T-cell (primary cell): ENCODE results near the gene HHIPL2. TPM values are rescaled to one million over a fixed set of nuclear protein-coding genes. Genes with fewer than 3 reads are reported as not detected.

Experiments
- ATAC-seq, 4 experiments: fragments of 200-7000 bp in 3 of 4; fragments of 150-1000 bp in 1 of 4; cut with Tn5 transposase; replicated peaks in 1 of 4; 1 replicate in 3 of 4; 2 replicates in 1 of 4; pipeline ENCODE4 v1.10.0; 2021; ENCODE audit warnings: moderate library complexity in 3 of 4, mild to moderate bottlenecking in 2 of 4, moderate number of reproducible peaks in 1 of 4
- CTCF ChIA-PET, 2 donors: fragments of 300-600 bp; sonication (Branson Sonifier 250); formaldehyde crosslinking; loops; one replicate each; lab custom pipeline; 2022; ENCODE audit warnings: antibody characterized with exemption in 2 of 2; lab: Charles Lee
- POLR2A ChIA-PET, 2 donors: fragments of 300-600 bp; sonication (Branson Sonifier 250); formaldehyde crosslinking; loops; one replicate each; lab custom pipeline; 2022; ENCODE audit warnings: antibody characterized with exemption in 2 of 2; lab: Charles Lee
- DNase-seq, 35 experiments: peaks; one replicate each; pipeline versions ENCODE4 v3.0.0 to v3.0.0-alpha.2; 2013 to 2023
- H3K27ac ChIP-seq: one replicate; pipeline ENCODE4 v1.5.1; 2013; ENCODE audit warnings: low read length
- H3K27me3 ChIP-seq, 2 experiments: replicated peaks in 1 of 2; 1 replicate in 1 of 2; 2 replicates in 1 of 2; pipeline versions ENCODE4 v1.6.1 to v1.7.0; 2013; ENCODE audit warnings: low read length in 1 of 2, mixed read lengths in 1 of 2; ENCODE audit not compliant: control insufficient read depth in 2 of 2, insufficient read depth in 2 of 2; ENCODE audit errors: extremely low read depth in 1 of 2
- H3K36me3 ChIP-seq, 2 donors: 1 replicate in 1 of 2; 2 replicates in 1 of 2; pipeline versions ENCODE4 v1.6.1 to v1.7.0; 2013; ENCODE audit warnings: low read length in 1 of 2; ENCODE audit not compliant: control insufficient read depth in 2 of 2, insufficient read depth in 1 of 2; ENCODE audit errors: extremely low read depth in 1 of 2
- H3K4me1 ChIP-seq, 2 experiments: 1 replicate in 1 of 2; 2 replicates in 1 of 2; pipeline versions ENCODE4 v1.6.1 to v1.7.0; 2013; ENCODE audit warnings: low read length in 2 of 2, mixed read lengths in 1 of 2; ENCODE audit not compliant: insufficient read depth in 2 of 2, control insufficient read depth in 1 of 2; ENCODE audit errors: extremely low read depth in 1 of 2
- H3K4me3 ChIP-seq, 2 donors: 1 replicate in 1 of 2; 2 replicates in 1 of 2; pipeline versions ENCODE4 v1.5.1 to v1.7.0; 2013; ENCODE audit warnings: mild to moderate bottlenecking in 2 of 2, low read length in 1 of 2, moderate library complexity in 1 of 2; ENCODE audit not compliant: control insufficient read depth in 1 of 2; ENCODE audit errors: extremely low read depth in 1 of 2
- H3K9me3 ChIP-seq: 2 replicates; pipeline ENCODE4 v1.7.0; 2013
- H3K27ac Mint-ChIP-seq, 2 donors: one replicate each; pipeline ENCODE4 v1.8.0; 2020 to 2021; ENCODE audit warnings: mild to moderate bottlenecking in 2 of 2, mixed read lengths in 2 of 2
- H3K27me3 Mint-ChIP-seq, 2 donors: one replicate each; pipeline ENCODE4 v1.8.0; 2021 to 2022; ENCODE audit warnings: mixed read lengths in 2 of 2
- H3K36me3 Mint-ChIP-seq: one replicate; pipeline ENCODE4 v1.8.0; 2021; ENCODE audit warnings: mixed read lengths
- H3K4me1 Mint-ChIP-seq, 3 donors: one replicate each; pipeline ENCODE4 v1.8.0; 2020 to 2022; ENCODE audit warnings: mixed read lengths in 3 of 3, mild to moderate bottlenecking in 1 of 3
- H3K4me3 Mint-ChIP-seq, 3 donors: one replicate each; pipeline ENCODE4 v1.8.0; 2020 to 2022; ENCODE audit warnings: mild to moderate bottlenecking in 3 of 3, mixed read lengths in 3 of 3, moderate library complexity in 3 of 3
- H3K9me3 Mint-ChIP-seq, 3 donors: one replicate each; pipeline ENCODE4 v1.8.0; 2020 to 2022; ENCODE audit warnings: mixed read lengths in 3 of 3
- WGBS: methylation state at CpG from one replicate; pipeline ENCODE4 v1.1.5; 2013; ENCODE audit warnings: missing lambda C conversion rate; ENCODE audit not compliant: insufficient coverage; 5-methylcytosine and 5-hydroxymethylcytosine counted together
- total RNA-seq, 35 experiments: library from RNA in 6 of 35; stranded (reverse) in 6 of 35; fragments of 120-200 nt in 1 of 35; gene quantifications; one replicate each; pipeline versions ENCODE4 v1.2.1 to v1.2.4 and lab custom pipeline; 2013 to 2026

HHIPL2 gene
- total RNA-seq (1 to 10 TPM in 2 of 5 donors, under 1 TPM in 1, not detected in 2; 0.53 to 1.4 (median 1.0) TPM), total RNA-seq (lab: John Stamatoyannopoulos, UW) (0.17 to 1.5 (median 0.61) reads per million in 29 experiments)
- 0.33 TPM for total RNA-seq (2013)

DNA sequence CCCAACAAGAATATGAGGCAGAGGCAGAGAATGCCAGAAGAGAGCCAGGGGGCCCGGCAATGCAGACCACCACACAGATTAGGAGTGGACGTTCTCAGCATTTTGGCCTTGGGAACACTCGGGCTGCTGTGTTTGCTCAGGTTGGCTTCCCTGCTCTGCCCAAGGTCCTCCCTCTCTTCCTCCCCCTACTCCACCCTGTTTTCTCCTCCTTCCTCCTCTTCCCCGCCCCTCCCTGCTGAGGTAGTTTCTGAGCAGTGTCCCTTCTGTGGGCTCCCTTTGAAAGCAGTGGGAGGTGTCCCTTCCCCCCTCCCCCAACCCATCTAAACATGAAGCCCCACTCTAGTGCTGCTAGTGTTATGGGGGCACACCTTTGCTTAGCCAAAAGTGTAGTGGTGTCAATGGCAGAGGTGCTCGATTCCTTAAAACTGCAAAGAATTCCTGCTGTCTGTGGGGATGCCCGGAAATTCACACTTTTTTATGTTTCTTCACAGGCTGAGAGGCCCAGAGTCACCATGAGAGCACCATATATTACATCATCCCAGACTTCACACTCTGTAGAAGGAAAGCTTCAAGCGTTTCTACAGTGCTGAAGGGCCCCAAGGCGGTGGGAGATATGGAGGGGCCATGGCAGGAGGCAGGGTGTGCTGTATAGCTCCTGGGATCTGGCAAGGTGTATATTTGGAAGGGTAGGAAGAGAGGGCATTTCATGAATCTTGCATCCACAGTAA, at the start of gene HHIPL2:
TSS of gene HHIPL2 (minus strand) at position 161 of the 728 bp plus-strand sequence. CDS start at position 101, 60 bp downstream.
- no peaks in the 10 kb centered on the region for H3K9me3 ChIP-seq
- Mint-ChIP-seq H3K27ac (no peak within 1 kb of the TSS), H3K27me3 (peaks cover 20 to 27% of the 10 kb centered on the region in 2 donors), H3K9me3 (no peaks in the 10 kb centered on the region), H3K4me1 (no peaks in the 10 kb centered on the region), H3K36me3 (no peaks in the 10 kb centered on the region), H3K4me3 (no peak within 1 kb of the TSS)
- ATAC-seq (no peak), DNase-seq (no peak)
- H3K4me1 ChIP-seq: no peaks in the 10 kb centered on the region
- WGBS: 77% methylated on average over 5 of the region's 8 CpGs
- ChIA-PET POLR2A (no interaction called here), CTCF (no interaction called here)
- no peak within 1 kb of the TSS for H3K27ac ChIP-seq
- H3K36me3 ChIP-seq: no peaks in the 10 kb centered on the region
- H3K27me3 ChIP-seq: peaks cover 0 to 31% of the 10 kb centered on the region in 2 experiments
- H3K4me3 ChIP-seq: no peak within 1 kb of the TSS

DNA sequence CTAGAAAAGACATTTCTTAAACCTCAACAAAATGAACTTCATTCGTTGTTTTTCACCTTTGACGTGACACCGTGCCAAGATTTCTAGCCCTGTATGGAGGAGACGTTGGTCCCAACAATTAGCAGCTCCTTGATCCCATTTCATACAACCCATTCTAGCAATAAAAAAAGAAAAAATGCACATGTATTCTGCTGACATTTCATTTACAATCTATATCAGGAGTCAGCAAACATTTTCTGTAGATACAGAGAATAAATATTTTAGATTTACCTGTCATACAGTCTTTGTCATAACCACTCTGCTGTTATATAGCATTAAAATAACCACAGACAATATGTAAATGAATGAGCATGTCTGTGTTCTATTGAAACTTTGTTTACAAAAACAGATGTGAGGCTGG, 48.8 kb upstream of the HHIPL2 start:
- Histone ChIP-seq H3K4me3 (no peak overlapping the region), H3K27me3 (no peaks in the 10 kb centered on the region), H3K4me1 (no peaks in the 10 kb centered on the region), H3K9me3 (no peaks in the 10 kb centered on the region), H3K27ac (no peak overlapping the region), H3K36me3 (no peaks in the 10 kb centered on the region)
- H3K27me3 Mint-ChIP-seq: peaks cover 2 to 3% of the 10 kb centered on the region in 2 donors
- no peak for ATAC-seq
- 100% methylated on average over 2 of the region's 4 CpGs for WGBS
- ChIA-PET POLR2A (interaction anchor here in 1 of 2 donors (0.5 kb wide), 1 partner anchor 13 kb away, joined by 5 read pairs; no protein-coding TSS in a partner anchor), CTCF (no interaction called here)
- H3K4me3 Mint-ChIP-seq: no peak overlapping the region
- H3K27ac Mint-ChIP-seq: no peak overlapping the region
- no peaks in the 10 kb centered on the region for H3K4me1 Mint-ChIP-seq
- no peaks in the 10 kb centered on the region for H3K9me3 Mint-ChIP-seq
- no peak for DNase-seq
- H3K36me3 Mint-ChIP-seq: no peaks in the 10 kb centered on the region

DNA sequence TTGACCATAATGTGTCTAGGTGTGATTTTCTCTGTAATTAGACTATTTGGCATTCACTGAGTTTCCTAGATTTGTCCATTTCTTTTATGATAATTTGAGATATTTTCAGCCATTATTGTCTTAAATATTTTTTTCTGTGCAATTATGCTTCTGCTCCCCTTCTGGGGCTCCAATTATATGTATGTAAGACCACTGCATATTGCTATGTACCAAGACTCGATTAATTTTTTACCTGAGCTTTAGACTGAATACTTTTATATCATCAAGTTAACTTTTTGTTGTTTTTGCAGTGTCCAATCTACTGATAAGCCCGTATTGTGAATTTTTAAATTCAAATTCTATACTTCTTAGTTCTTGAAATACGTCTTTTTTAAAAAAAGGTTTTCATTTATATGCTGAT, 46.9 kb upstream of the HHIPL2 start:
- no CpG with 5 or more reads among the region's 3 CpGs for WGBS
- Mint-ChIP-seq H3K27me3 (peaks cover 1 to 3% of the 10 kb centered on the region in 2 donors), H3K4me3 (no peak overlapping the region), H3K9me3 (no peaks in the 10 kb centered on the region), H3K27ac (no peak overlapping the region), H3K36me3 (no peaks in the 10 kb centered on the region), H3K4me1 (peaks cover 8 to 13% (median 9%) of the 10 kb centered on the region in 3 donors)
- H3K4me3 ChIP-seq: no peak overlapping the region
- DNase-seq: no peak
- H3K9me3 ChIP-seq: no peaks in the 10 kb centered on the region
- no peak for ATAC-seq
- H3K27me3 ChIP-seq: no peaks in the 10 kb centered on the region
- H3K27ac ChIP-seq: no peak overlapping the region
- peaks cover 5 to 9% of the 10 kb centered on the region in 2 experiments for H3K4me1 ChIP-seq
- ChIA-PET POLR2A (interaction anchor here in 1 of 2 donors (0.5 kb wide), 1 partner anchor 10 kb away, joined by 3 read pairs; no protein-coding TSS in a partner anchor), CTCF (interaction anchor here (0.6 to 1.6 kb wide), 3 partner anchors 40 to 156 kb away, joined by 3 to 6 read pairs (median 3); no protein-coding TSS in a partner anchor)
- H3K36me3 ChIP-seq: no peaks in the 10 kb centered on the region

DNA sequence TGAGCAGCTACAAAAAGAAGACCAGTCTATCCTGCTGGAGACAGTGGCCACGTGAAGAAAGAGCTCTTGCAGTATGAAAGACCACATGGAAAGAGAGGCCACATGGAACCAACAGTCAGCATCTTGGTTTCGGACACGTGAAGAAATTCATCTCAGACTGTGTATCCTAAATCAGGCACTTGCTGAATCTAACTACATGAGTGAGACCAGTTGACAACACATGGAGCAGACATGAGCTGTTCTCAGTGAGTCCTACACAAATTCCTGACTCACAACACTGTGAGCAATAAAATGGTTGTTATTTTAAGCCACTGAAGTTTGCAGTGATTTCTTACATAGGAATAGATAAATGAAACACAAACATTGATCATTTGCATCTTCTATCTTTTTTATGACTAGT, 44.3 kb upstream of the HHIPL2 start:
- Mint-ChIP-seq H3K27me3 (peaks cover 0 to 3% of the 10 kb centered on the region in 2 donors), H3K9me3 (no peaks in the 10 kb centered on the region), H3K27ac (no peak overlapping the region), H3K4me1 (peaks cover 28 to 37% (median 31%) of the 10 kb centered on the region in 3 donors), H3K36me3 (peaks cover 4% of the 10 kb centered on the region), H3K4me3 (no peak overlapping the region)
- no peak overlapping the region for H3K4me3 ChIP-seq
- ChIA-PET POLR2A (no interaction called here), CTCF (interaction anchor here in 1 of 2 donors (1.7 kb wide), 1 partner anchor 12 kb away, joined by 5 read pairs; no protein-coding TSS in a partner anchor)
- no peaks in the 10 kb centered on the region for H3K9me3 ChIP-seq
- WGBS: 79% methylated on average over 3 of the region's 3 CpGs
- no peak for ATAC-seq
- peaks cover 0 to 2% of the 10 kb centered on the region in 2 donors for H3K36me3 ChIP-seq
- H3K27ac ChIP-seq: no peak overlapping the region
- H3K27me3 ChIP-seq: no peaks in the 10 kb centered on the region
- DNase-seq: no peak
- peaks cover 11 to 13% of the 10 kb centered on the region in 2 experiments for H3K4me1 ChIP-seq

DNA sequence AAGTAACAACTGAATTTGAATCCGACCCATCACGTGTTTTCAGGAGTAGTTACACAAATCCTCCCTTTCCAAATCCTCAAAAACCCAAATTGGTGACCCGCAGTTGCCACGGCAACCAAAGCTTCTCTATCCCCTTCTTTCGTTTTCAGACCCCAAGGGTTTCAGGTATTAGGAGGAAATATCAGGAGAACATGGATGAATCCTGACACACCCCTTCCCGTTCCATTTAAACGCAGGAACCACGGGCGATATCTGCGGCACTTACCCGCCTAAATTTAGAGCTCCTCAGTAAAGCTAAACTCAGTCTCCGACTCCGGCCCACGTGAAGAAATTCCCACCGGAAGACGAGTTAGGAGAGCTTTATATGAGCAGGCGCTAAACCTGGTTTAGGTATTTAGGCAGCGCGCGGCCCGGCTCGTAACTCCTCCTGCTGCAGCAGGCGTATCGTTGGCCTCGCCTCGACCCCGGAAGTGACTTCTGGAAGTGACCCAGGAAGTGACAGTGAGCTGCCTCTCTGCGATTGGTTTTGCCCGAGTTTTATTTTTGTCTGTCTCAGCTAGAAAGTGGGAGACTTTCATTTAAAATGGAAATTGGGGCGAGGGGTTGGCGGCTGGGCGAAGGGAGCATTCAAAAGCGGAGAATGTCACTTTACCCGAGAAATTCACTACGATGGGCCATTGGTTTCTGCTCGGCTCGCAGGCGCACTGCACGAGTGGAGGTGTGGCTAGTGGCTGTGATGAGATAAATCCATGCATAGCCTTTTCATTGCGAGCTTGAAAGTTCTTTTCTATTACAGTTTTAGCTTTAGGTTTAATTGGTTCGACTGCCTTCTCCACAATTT, 41.8 kb upstream of the HHIPL2 start, which contains the start of gene TAF1A:
TSS of gene TAF1A (minus strand) at position 472 of the 841 bp plus-strand sequence.
- under 1% methylated on average over 24 of the region's 41 CpGs for WGBS
- H3K27me3 ChIP-seq: no peaks in the 10 kb centered on the region
- ChIA-PET POLR2A (interaction anchor here (0.7 to 1.7 kb wide), 8 partner anchors 27 to 848 kb away, joined by 3 to 9 read pairs (median 4); partner anchors contain the start of genes AIDA (in 1 of the 2) and BROX (in 1 of the 2)), CTCF (interaction anchor here (0.6 to 2.0 kb wide), 8 partner anchors 9 to 125 kb away, joined by 3 to 15 read pairs (median 5); partner anchors contain the start of gene BROX (in 1 of the 2))
- peaks cover 23% of the 10 kb centered on the region for H3K36me3 Mint-ChIP-seq
- H3K27ac ChIP-seq: peak within 1 kb of the TSS; percentile 83
- peak within 1 kb of the TSS; percentile 96 to 99 for H3K27ac Mint-ChIP-seq
- H3K4me3 Mint-ChIP-seq: peak within 1 kb of the TSS; percentile 97 to 99 (median 97)
- H3K36me3 ChIP-seq: peaks cover 0 to 8% of the 10 kb centered on the region in 2 donors
- peak within 1 kb of the TSS; percentile 53 to 76 for H3K4me3 ChIP-seq
- no peaks in the 10 kb centered on the region for H3K27me3 Mint-ChIP-seq
- H3K4me1 Mint-ChIP-seq: peaks cover 47 to 57% (median 48%) of the 10 kb centered on the region in 3 donors
- peaks cover 11 to 13% of the 10 kb centered on the region in 2 experiments for H3K4me1 ChIP-seq
- ATAC-seq (peak; percentile 100), DNase-seq (peak; percentile 62 to 93 (median 85))
- no peaks in the 10 kb centered on the region for H3K9me3 ChIP-seq
- no peaks in the 10 kb centered on the region for H3K9me3 Mint-ChIP-seq

DNA sequence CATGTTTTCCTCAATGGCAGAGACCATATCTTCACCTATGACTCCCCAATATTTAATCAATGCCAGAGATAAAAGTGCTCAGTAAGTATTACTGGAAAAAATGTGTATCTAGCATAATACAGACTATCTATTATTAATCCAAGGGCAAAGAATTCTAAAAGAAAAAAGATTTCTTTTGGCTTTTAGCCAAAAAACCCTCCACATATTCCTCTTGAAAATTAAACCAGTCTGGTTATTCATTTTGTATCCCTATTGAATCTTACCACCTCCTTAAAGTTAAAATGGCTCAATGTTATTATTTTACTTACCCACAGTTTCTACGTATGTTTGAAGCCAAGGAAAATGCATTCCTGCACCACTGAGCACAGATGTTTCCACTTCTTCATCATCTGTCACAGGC, 40.2 kb upstream of the HHIPL2 start:
- ChIA-PET POLR2A (no interaction called here), CTCF (no interaction called here)
- Mint-ChIP-seq H3K4me1 (peaks cover 50 to 61% (median 52%) of the 10 kb centered on the region in 3 donors), H3K27me3 (no peaks in the 10 kb centered on the region), H3K36me3 (peaks cover 29% of the 10 kb centered on the region), H3K27ac (no peak overlapping the region), H3K4me3 (peak overlapping the region in 2 of 3 donors; percentile 19 to 54), H3K9me3 (no peaks in the 10 kb centered on the region)
- Histone ChIP-seq H3K36me3 (peaks cover 0 to 16% of the 10 kb centered on the region in 2 donors), H3K27me3 (no peaks in the 10 kb centered on the region), H3K4me1 (peaks cover 11 to 13% of the 10 kb centered on the region in 2 experiments), H3K9me3 (no peaks in the 10 kb centered on the region), H3K4me3 (no peak overlapping the region), H3K27ac (no peak overlapping the region)
- WGBS: 100% methylated on average over 1 of the region's 1 CpG
- DNase-seq (no peak), ATAC-seq (no peak)
